PC-9 (cell line): ENCODE measurements around the gene ZNF583. TPM values are rescaled to one million over a fixed set of nuclear protein-coding genes. Genes with fewer than 3 reads are reported as not detected.

ENCODE experiments used
- BruUV-seq: library from RNA; stranded (reverse); fragments of 400-500 nt; replicated peaks from 2 replicates; lab custom pipeline; 2021; lab: Mats Ljungman, UMichigan
- CTCF ChIA-PET: fragments of 300-600 bp; sonication (Branson Sonifier 250); formaldehyde crosslinking; loops from one replicate; lab custom pipeline; 2022; ENCODE audit warnings: antibody characterized with exemption; lab: Charles Lee
- POLR2A ChIA-PET: fragments of 300-600 bp; sonication (Branson Sonifier 250); formaldehyde crosslinking; loops from one replicate; lab custom pipeline; 2022; ENCODE audit warnings: antibody characterized with exemption; ENCODE audit not compliant: unreplicated experiment; lab: Charles Lee
- DNase-seq, 2 experiments: peaks; one replicate each; pipeline versions ENCODE4 v3.0.0 to v3.0.0-alpha.2; 2015 to 2022; ENCODE audit warnings: mixed read lengths in 1 of 2
- H2AFZ ChIP-seq: fragments of 200-600 bp; sonication (generic); 2 replicates; pipeline ENCODE4 v1.8.1; 2017; ENCODE audit warnings: antibody characterized with exemption
- H3F3A ChIP-seq: fragments of 200-600 bp; sonication (generic); 2 replicates; pipeline ENCODE4 v1.8.1; 2017; ENCODE audit warnings: antibody characterized with exemption, mild to moderate bottlenecking, low read depth; ENCODE audit not compliant: insufficient read depth
- H3K27ac ChIP-seq: fragments of 200-600 bp; sonication (generic); 2 replicates; pipeline ENCODE4 v1.6.1; 2016; ENCODE audit warnings: mixed run types
- H3K27me3 ChIP-seq: fragments of 200-600 bp; sonication (generic); 2 replicates; pipeline ENCODE4 v1.6.1; 2016; ENCODE audit warnings: low read depth, mixed run types; ENCODE audit not compliant: insufficient read depth
- H3K36me3 ChIP-seq: fragments of 200-600 bp; sonication (generic); 2 replicates; pipeline ENCODE4 v1.6.1; 2016; ENCODE audit warnings: low read depth, mixed run types
- H3K4me1 ChIP-seq: fragments of 200-600 bp; sonication (generic); replicated peaks from 2 replicates; pipeline ENCODE4 v1.6.1; 2016; ENCODE audit warnings: mixed run types; ENCODE audit not compliant: insufficient read depth
- H3K4me2 ChIP-seq: fragments of 200-600 bp; sonication (generic); 2 replicates; pipeline ENCODE4 v1.6.1; 2017; ENCODE audit warnings: mixed run types
- H3K4me3 ChIP-seq: fragments of 200-600 bp; sonication (generic); 2 replicates; pipeline ENCODE4 v1.6.1; 2016; ENCODE audit warnings: mixed run types
- H3K79me2 ChIP-seq: fragments of 200-600 bp; sonication (generic); 2 replicates; pipeline ENCODE4 v1.6.1; 2017; ENCODE audit warnings: low read depth, mixed run types
- H3K9me2 ChIP-seq: fragments of 200-600 bp; sonication (generic); 2 replicates; pipeline ENCODE4 v1.8.1; 2017; ENCODE audit warnings: mild to moderate bottlenecking; ENCODE audit not compliant: insufficient read depth
- H3K9me3 ChIP-seq: fragments of 200-600 bp; sonication (generic); 2 replicates; pipeline ENCODE4 v1.8.1; 2016; ENCODE audit warnings: low read depth; ENCODE audit not compliant: insufficient read depth
- H4K20me1 ChIP-seq: fragments of 200-600 bp; sonication (generic); 2 replicates; pipeline ENCODE4 v1.8.1; 2017; ENCODE audit not compliant: insufficient read depth
- CTCF ChIP-seq: fragments of 200-600 bp; sonication (generic); conservative IDR thresholded peaks from 2 replicates; pipeline ENCODE4 v1.6.1; 2017; ENCODE audit warnings: mixed run types, antibody characterized with exemption, mild to moderate bottlenecking, moderate library complexity
- EZH2 ChIP-seq: fragments of 200-600 bp; sonication (generic); IDR thresholded peaks from 2 replicates; pipeline ENCODE4 v1.8.0; 2017; ENCODE audit warnings: antibody characterized with exemption, low read depth
- intact Hi-C: fragments of 100-400 bp; cut with micrococcal nuclease; formaldehyde crosslinking; loops from one replicate; pipeline ENCODE4 v1.10.0; 2022; ENCODE audit not compliant: unreplicated experiment
- total RNA-seq: library from RNA; stranded (reverse); gene quantifications from 2 replicates; pipeline ENCODE4 v1.2.3, GENCODE V29; 2021

ZNF583 gene
- total RNA-seq, 1 experiment from 2014 or later, result 3.1 TPM

- Histone ChIP-seq H3K4me1 (0 out of 2 replicates have a peak, but pooled peaks cover 9% of the 10 kb centered on the region), H3K27me3 (no peaks in the 10 kb centered on the region), H3K4me2 (peak within 1 kb of the TSS; percentile 77), H3K9me3 (peaks cover 21% of the 10 kb centered on the region), H3K9me2 (no peaks in the 10 kb centered on the region), H3K27ac (peak within 1 kb of the TSS; percentile 50), H2AFZ (peak within 1 kb of the TSS; percentile 98), H3F3A (peaks cover 3% of the 10 kb centered on the region; the same call in 1 of the 2 replicates), H3K4me3 (peak within 1 kb of the TSS; percentile 70), H4K20me1 (no peaks in the 10 kb centered on the region), H3K36me3 (no peaks in the 10 kb centered on the region), H3K79me2 (no peaks in the 10 kb centered on the region)
- TF ChIP-seq EZH2, result no peak
- peak; percentile 89 for TF ChIP-seq CTCF
- DNase-seq, result peak; percentile 86 to 89
- CTCF ChIA-PET, result interaction anchor here (0.5 kb wide), 1 partner anchor 225 kb away, joined by 3 read pairs; no protein-coding TSS in a partner anchor
- TSS peak; percentile 80 for BruUV-seq
- POLR2A ChIA-PET, result interaction anchor here (0.7 kb wide), 1 partner anchor 443 kb away, joined by 5 read pairs; no protein-coding TSS in a partner anchor
- intact Hi-C loops, result loop anchor here (1.0 to 2.0 kb wide), 2 partner anchors 10 to 79 kb away; partner anchors contain the start of gene ZSCAN5A
These were observed 10.8 kb upstream of the ZNF583 start, which contains the start of gene ZNF582 for GRCh38 chr19:56393119-56394012. Gene ZNF582 (minus strand): TSS chr19:56393534. CDS start chr19:56391752, 1,782 bp downstream.

GRCh38 chr19:56398809-56399208, 5.3 kb upstream of the ZNF583 start:
- Histone ChIP-seq H2AFZ (no peak overlapping the region), H3K27me3 (no peaks in the 10 kb centered on the region), H3K4me3 (no peak overlapping the region), H4K20me1 (no peaks in the 10 kb centered on the region), H3K4me2 (no peak overlapping the region), H3K79me2 (no peaks in the 10 kb centered on the region), H3K9me3 (peaks cover 39% of the 10 kb centered on the region), H3K9me2 (no peaks in the 10 kb centered on the region), H3F3A (no peaks in the 10 kb centered on the region; the same call in 1 of the 2 replicates), H3K27ac (no peak overlapping the region), H3K36me3 (no peaks in the 10 kb centered on the region), H3K4me1 (peaks cover 8% of the 10 kb centered on the region)
- no peak for TF ChIP-seq CTCF
- ChIA-PET POLR2A (no interaction called here), CTCF (no interaction called here)
- intact Hi-C loops, result no loop called here
- DNase-seq, result no peak
- no TSS peak for BruUV-seq

GRCh38 chr19:56400485-56400884, 3.6 kb upstream of the ZNF583 start:
- Histone ChIP-seq H3F3A (no peaks in the 10 kb centered on the region), H3K9me2 (no peaks in the 10 kb centered on the region), H3K79me2 (no peaks in the 10 kb centered on the region), H3K36me3 (no peaks in the 10 kb centered on the region), H3K9me3 (peaks cover 40% of the 10 kb centered on the region), H3K27ac (no peak overlapping the region), H4K20me1 (no peaks in the 10 kb centered on the region), H3K4me3 (no peak overlapping the region), H3K27me3 (no peaks in the 10 kb centered on the region), H3K4me2 (no peak overlapping the region), H3K4me1 (peaks cover 13% of the 10 kb centered on the region), H2AFZ (no peak overlapping the region)
- TF ChIP-seq EZH2 (no peak), CTCF (no peak)
- intact Hi-C loops, result no loop called here
- ChIA-PET POLR2A (no interaction called here), CTCF (no interaction called here)
- DNase-seq, result no peak
- BruUV-seq, result no TSS peak
